GM21717 (cell line): ENCODE measurements around the gene EVA1C.
"Not testable (repeated sequence)": the region's sequence is repeated elsewhere in the genome, so short reads cannot be mapped to it uniquely, and the experiment has no call there.

Experiments used
- ATAC-seq: cut with Tn5 transposase; IDR thresholded peaks from one replicate; pipeline ENCODE4 v1.9.1; 2021; ENCODE audit warnings: mild to moderate bottlenecking, moderate library complexity; ENCODE audit not compliant: unreplicated experiment

The EVA1C gene

GRCh38 chr21:32423320-32424190 is 11.0 kb downstream of the EVA1C start:
- ATAC-seq: no peak

- ATAC-seq: no peak
Observed at GRCh38 chr21:32424191-32424535, 11.7 kb downstream of the EVA1C start.

- ATAC-seq: no peak
Observed at GRCh38 chr21:32424674-32425073, 12.2 kb downstream of the EVA1C start.

GRCh38 chr21:32425628-32426027 is 13.1 kb downstream of the EVA1C start:
- ATAC-seq: no peak

- ATAC-seq: no peak
Observed at GRCh38 chr21:32426066-32426465, 13.6 kb downstream of the EVA1C start.

GRCh38 chr21:32426592-32427051 is 14.1 kb downstream of the EVA1C start:
- no peak for ATAC-seq

- no peak for ATAC-seq
Observed at GRCh38 chr21:32427958-32428623, 15.6 kb downstream of the EVA1C start.

- ATAC-seq: not testable (repeated sequence)
Observed at GRCh38 chr21:32432982-32433660, 20.6 kb downstream of the EVA1C start.

GRCh38 chr21:32437729-32438128 is 25.2 kb downstream of the EVA1C start:
- no peak for ATAC-seq

- ATAC-seq: no peak
Observed at GRCh38 chr21:32442566-32443318, 30.2 kb downstream of the EVA1C start.

GRCh38 chr21:32445101-32445500 is 32.6 kb downstream of the EVA1C start:
- no peak for ATAC-seq

GRCh38 chr21:32446440-32446839 is 33.9 kb downstream of the EVA1C start:
- not testable (repeated sequence) for ATAC-seq

GRCh38 chr21:32447224-32447623 is 34.7 kb downstream of the EVA1C start:
- ATAC-seq: no peak

- ATAC-seq: no peak
Observed at GRCh38 chr21:32448803-32449594, 36.5 kb downstream of the EVA1C start.

GRCh38 chr21:32450881-32451701 is 38.6 kb downstream of the EVA1C start:
- not testable (repeated sequence) for ATAC-seq

GRCh38 chr21:32452191-32452590 is 39.7 kb downstream of the EVA1C start:
- ATAC-seq: not testable (repeated sequence)

- ATAC-seq: no peak
Observed at GRCh38 chr21:32452641-32453040, 40.1 kb downstream of the EVA1C start.

- no peak for ATAC-seq
Observed at GRCh38 chr21:32455548-32455947, 43.0 kb downstream of the EVA1C start.

GRCh38 chr21:32456497-32456918 is 44.0 kb downstream of the EVA1C start:
- no peak for ATAC-seq
